NCI-H1092 (cell line): ENCODE data around the gene TXN.
"Not testable (repeated sequence)": the region's sequence is repeated elsewhere in the genome, so short reads cannot be mapped to it uniquely, and the experiment has no call there.

Experiments
- DNase-seq: peaks from one replicate; lab custom pipeline; 2025; lab: John Stamatoyannopoulos, UW

The TXN gene

GRCh38 chr9:110257097-110257841, 962 bp upstream of the TXN start:
- no peak for DNase-seq

- no peak for DNase-seq
Measured at GRCh38 chr9:110255463-110256379, 586 bp downstream of the TXN start.

- DNase-seq: no peak
Measured at GRCh38 chr9:110255034-110255462, 1.3 kb downstream of the TXN start.

- DNase-seq: no peak
Measured at GRCh38 chr9:110254500-110254899, 1.8 kb downstream of the TXN start.

GRCh38 chr9:110252509-110253139, 3.7 kb downstream of the TXN start:
- no peak for DNase-seq

- not testable (repeated sequence) for DNase-seq
Measured at GRCh38 chr9:110251770-110252169, 4.5 kb downstream of the TXN start.

- DNase-seq: no peak
Measured at GRCh38 chr9:110251212-110251611, 5.1 kb downstream of the TXN start.

- DNase-seq: no peak
Measured at GRCh38 chr9:110249603-110250002, 6.7 kb downstream of the TXN start.

- no peak for DNase-seq
Measured at GRCh38 chr9:110248361-110248760, 7.9 kb downstream of the TXN start.

GRCh38 chr9:110246214-110246613, 10.1 kb downstream of the TXN start:
- DNase-seq: no peak

GRCh38 chr9:110244616-110245015, 11.7 kb downstream of the TXN start:
- no peak for DNase-seq

- no peak for DNase-seq
Measured at GRCh38 chr9:110241858-110242321, 14.4 kb downstream of the TXN start.

- no peak for DNase-seq
Measured at GRCh38 chr9:110241260-110241857, 14.9 kb downstream of the TXN start.

GRCh38 chr9:110240198-110240597, 16.1 kb downstream of the TXN start:
- no peak for DNase-seq

- no peak for DNase-seq
Measured at GRCh38 chr9:110228321-110228720, 28.0 kb downstream of the TXN start.

GRCh38 chr9:110224583-110224982, 31.7 kb downstream of the TXN start:
- DNase-seq: no peak

GRCh38 chr9:110220809-110221208, 35.5 kb downstream of the TXN start:
- no peak for DNase-seq

GRCh38 chr9:110217656-110218099, 38.6 kb downstream of the TXN start:
- DNase-seq: no peak

GRCh38 chr9:110214586-110215355, 41.5 kb downstream of the TXN start:
- no peak for DNase-seq

- DNase-seq: no peak
Measured at GRCh38 chr9:110214090-110214489, 42.2 kb downstream of the TXN start.

- DNase-seq: no peak
Measured at GRCh38 chr9:110213413-110214044, 42.8 kb downstream of the TXN start.
